Measurements from ENCODE around the gene ADAMTS8.

DNA sequence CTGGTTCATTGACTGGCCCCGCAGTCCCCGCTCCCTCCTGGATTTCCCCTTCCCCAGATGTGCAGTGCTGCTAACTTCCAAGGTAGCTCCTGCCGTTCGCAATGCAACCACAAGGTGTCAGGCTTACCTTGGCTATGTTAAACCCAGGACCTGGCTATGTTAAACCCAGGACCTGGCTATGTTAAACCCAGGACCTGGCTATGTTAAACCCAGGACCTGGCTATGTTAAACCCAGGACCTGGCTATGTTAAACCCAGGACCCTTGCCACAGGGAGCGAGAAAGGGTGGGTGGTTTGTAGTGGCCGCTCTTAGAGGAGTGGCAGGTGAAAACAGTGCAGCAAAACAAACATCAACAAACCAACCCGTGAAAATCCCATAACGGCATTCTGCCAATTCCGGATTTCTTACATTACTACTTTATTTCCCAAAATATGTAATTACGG, 2.9 kb upstream of the ADAMTS8 start:
- TF ChIP-seq, protein P1, sequence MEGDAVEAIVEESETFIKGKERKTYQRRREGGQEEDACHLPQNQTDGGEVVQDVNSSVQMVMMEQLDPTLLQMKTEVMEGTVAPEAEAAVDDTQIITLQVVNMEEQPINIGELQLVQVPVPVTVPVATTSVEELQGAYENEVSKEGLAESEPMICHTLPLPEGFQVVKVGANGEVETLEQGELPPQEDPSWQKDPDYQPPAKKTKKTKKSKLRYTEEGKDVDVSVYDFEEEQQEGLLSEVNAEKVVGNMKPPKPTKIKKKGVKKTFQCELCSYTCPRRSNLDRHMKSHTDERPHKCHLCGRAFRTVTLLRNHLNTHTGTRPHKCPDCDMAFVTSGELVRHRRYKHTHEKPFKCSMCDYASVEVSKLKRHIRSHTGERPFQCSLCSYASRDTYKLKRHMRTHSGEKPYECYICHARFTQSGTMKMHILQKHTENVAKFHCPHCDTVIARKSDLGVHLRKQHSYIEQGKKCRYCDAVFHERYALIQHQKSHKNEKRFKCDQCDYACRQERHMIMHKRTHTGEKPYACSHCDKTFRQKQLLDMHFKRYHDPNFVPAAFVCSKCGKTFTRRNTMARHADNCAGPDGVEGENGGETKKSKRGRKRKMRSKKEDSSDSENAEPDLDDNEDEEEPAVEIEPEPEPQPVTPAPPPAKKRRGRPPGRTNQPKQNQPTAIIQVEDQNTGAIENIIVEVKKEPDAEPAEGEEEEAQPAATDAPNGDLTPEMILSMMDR (IDR thresholded peaks at IDR 0.05 in 8 of 11, conservative IDR thresholded peaks at IDR 0.05 in 3 of 11), result peak; percentile 35 to 75 (median 64)
- TF ChIP-seq POLR2AphosphoS5 (IDR thresholded peaks at IDR 0.05) (no peak), POLR2A (IDR thresholded peaks at IDR 0.05) (no peak)

Measured in spleen (tissue), 7 donors.